ENCODE results near the gene MRGPRX1. TPM values are rescaled to one million over a fixed set of nuclear protein-coding genes. Genes with fewer than 3 reads are reported as not detected.

Gene MRGPRX1
- not detected in 2 replicates for total RNA-seq

DNA sequence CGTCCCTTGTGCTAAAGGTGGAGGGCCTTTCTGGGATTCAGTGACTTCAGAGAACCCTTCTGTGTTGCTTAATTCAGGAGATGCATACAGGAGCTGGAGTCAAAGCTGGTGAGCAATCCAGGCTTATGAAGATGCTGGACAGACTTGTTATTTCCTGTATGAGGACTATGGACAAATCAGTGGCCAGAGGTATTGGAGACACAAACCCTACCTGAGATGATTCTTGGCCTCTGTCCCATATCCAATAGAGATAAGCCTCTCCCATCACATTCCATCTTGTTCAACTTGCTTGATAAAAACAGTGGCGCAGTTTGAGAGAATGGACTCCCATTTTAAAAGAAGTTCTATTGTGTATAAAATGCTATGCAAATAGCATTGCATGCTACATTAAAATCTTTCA, at the start of gene MRGPRX1:
MRGPRX1 (minus strand) TSS at position 101 of the 400 bp plus-strand sequence. CDS start 4,630 bp downstream, outside the sequence.

Other genes with a start within 250 kb of the MRGPRX1 start
- gene TMEM86A, start 240.6 kb downstream of the MRGPRX1 start, total RNA-seq: 1.2 and 1.3 TPM in 2 replicates
- gene IGSF22, start 213.2 kb downstream of the MRGPRX1 start, total RNA-seq: 0.21 TPM in 1 of 2 replicates, not detected in the other
- not detected in 2 replicates for gene PTPN5, start 147.6 kb downstream of the MRGPRX1 start, total RNA-seq
- not detected in 2 replicates for gene MRGPRX2, start 121.3 kb upstream of the MRGPRX1 start, total RNA-seq
- 13.7 and 20.1 TPM in 2 replicates for gene ZDHHC13, start 177.8 kb upstream of the MRGPRX1 start, total RNA-seq

All from airway epithelial cell (primary cell).